OCI-LY1 (cell line): ENCODE data around the gene S100PBP.

Experiments
- H2AFZ ChIP-seq: fragments of 200-600 bp; sonication (generic), shearing (Covaris generic); 2 replicates; pipeline ENCODE4 v1.6.0; 2014; ENCODE audit warnings: antibody characterized with exemption, mild to moderate bottlenecking, low read length
- H3F3A ChIP-seq: fragments of 200-600 bp; sonication (generic), shearing (Covaris generic); 2 replicates; pipeline ENCODE4 v1.6.0; 2014; ENCODE audit warnings: mild to moderate bottlenecking, antibody characterized with exemption, low read length, moderate library complexity; ENCODE audit not compliant: insufficient read depth
- H3K27ac ChIP-seq: fragments of 200-600 bp; sonication (generic); 2 replicates; pipeline ENCODE4 v1.5.1; 2014; ENCODE audit warnings: low read length, mixed run types, mild to moderate bottlenecking, low read depth; ENCODE audit not compliant: poor library complexity, severe bottlenecking
- H3K27me3 ChIP-seq: fragments of 200-600 bp; sonication (generic); 2 replicates; pipeline ENCODE4 v1.6.0; 2014; ENCODE audit warnings: antibody characterized with exemption, mild to moderate bottlenecking, low read length, moderate library complexity; ENCODE audit not compliant: insufficient read depth
- H3K36me3 ChIP-seq: fragments of 200-600 bp; sonication (generic); 2 replicates; pipeline ENCODE4 v1.6.1; 2014; ENCODE audit warnings: mild to moderate bottlenecking, antibody characterized with exemption, low read length, moderate library complexity, mixed read lengths; ENCODE audit not compliant: insufficient read depth
- H3K4me1 ChIP-seq: fragments of 200-600 bp; sonication (generic); 2 replicates; pipeline ENCODE4 v1.5.1; 2014; ENCODE audit warnings: mild to moderate bottlenecking, low read length, moderate library complexity; ENCODE audit not compliant: insufficient read depth, severe bottlenecking
- H3K4me2 ChIP-seq: fragments of 200-600 bp; sonication (generic), shearing (Covaris generic); 2 replicates; pipeline ENCODE4 v1.6.1; 2014; ENCODE audit warnings: low read length
- H3K4me3 ChIP-seq: fragments of 200-600 bp; sonication (generic); 2 replicates; pipeline ENCODE4 v1.5.1; 2014; ENCODE audit warnings: low read length, low read depth, mild to moderate bottlenecking, mixed read lengths; ENCODE audit not compliant: poor library complexity, severe bottlenecking
- H3K79me2 ChIP-seq: fragments of 200-600 bp; shearing (Covaris generic); 2 replicates; pipeline ENCODE4 v1.6.1; 2016; ENCODE audit warnings: mixed run types, low read length, mixed read lengths; ENCODE audit not compliant: insufficient read depth
- H3K9ac ChIP-seq: fragments of 200-600 bp; sonication (generic), shearing (Covaris generic); 2 replicates; pipeline ENCODE4 v1.6.1; 2014; ENCODE audit warnings: mild to moderate bottlenecking, low read length, mixed read lengths
- H3K9me2 ChIP-seq: fragments of 200-600 bp; sonication (generic), shearing (Covaris generic); 2 replicates; pipeline ENCODE4 v1.6.1; 2014; ENCODE audit warnings: low read depth, mild to moderate bottlenecking, low read length, mixed read lengths
- H3K9me3 ChIP-seq: fragments of 200-600 bp; shearing (Covaris generic); 2 replicates; pipeline ENCODE4 v1.6.1; 2014; ENCODE audit warnings: low read length, mixed read lengths
- H4K20me1 ChIP-seq: fragments of 200-600 bp; sonication (generic), shearing (Covaris generic); 2 replicates; pipeline ENCODE4 v1.6.0; 2016; ENCODE audit warnings: mild to moderate bottlenecking, low read length; ENCODE audit not compliant: insufficient read depth
- EZH2 ChIP-seq: fragments of 200-600 bp; sonication (generic), shearing (Covaris generic); IDR thresholded peaks from 2 replicates; pipeline ENCODE4 v1.8.0; 2017; ENCODE audit warnings: borderline replicate concordance, mixed run types, mild to moderate bottlenecking, antibody characterized with exemption, low read length, moderate library complexity, mixed read lengths
- TF ChIP-seq, protein P1 (sequence below): fragments of 200-600 bp; sonication (generic), shearing (Covaris generic); IDR thresholded peaks from 2 replicates; pipeline ENCODE4 v1.5.1; 2017; ENCODE audit warnings: mild to moderate bottlenecking, antibody characterized with exemption, low read length, moderate library complexity, mixed read lengths

Gene S100PBP

GRCh38 chr1:32817815-32818786 lies 648 bp downstream of the S100PBP start:
- Histone ChIP-seq H3K27me3 (no peaks in the 10 kb centered on the region), H2AFZ (no peak overlapping the region), H3K9me3 (no peaks in the 10 kb centered on the region), H3K4me3 (peak overlapping the region; percentile 99), H3K9me2 (no peaks in the 10 kb centered on the region), H3F3A (no peaks in the 10 kb centered on the region), H3K9ac (peak overlapping the region; percentile 88), H3K4me1 (peaks cover 47% of the 10 kb centered on the region), H3K36me3 (peaks cover 26% of the 10 kb centered on the region), H3K4me2 (peak overlapping the region; percentile 66), H4K20me1 (no peaks in the 10 kb centered on the region), H3K79me2 (peaks cover 38% of the 10 kb centered on the region), H3K27ac (peak overlapping the region; percentile 69)
- TF ChIP-seq EZH2: no peak
- TF ChIP-seq, protein P1, sequence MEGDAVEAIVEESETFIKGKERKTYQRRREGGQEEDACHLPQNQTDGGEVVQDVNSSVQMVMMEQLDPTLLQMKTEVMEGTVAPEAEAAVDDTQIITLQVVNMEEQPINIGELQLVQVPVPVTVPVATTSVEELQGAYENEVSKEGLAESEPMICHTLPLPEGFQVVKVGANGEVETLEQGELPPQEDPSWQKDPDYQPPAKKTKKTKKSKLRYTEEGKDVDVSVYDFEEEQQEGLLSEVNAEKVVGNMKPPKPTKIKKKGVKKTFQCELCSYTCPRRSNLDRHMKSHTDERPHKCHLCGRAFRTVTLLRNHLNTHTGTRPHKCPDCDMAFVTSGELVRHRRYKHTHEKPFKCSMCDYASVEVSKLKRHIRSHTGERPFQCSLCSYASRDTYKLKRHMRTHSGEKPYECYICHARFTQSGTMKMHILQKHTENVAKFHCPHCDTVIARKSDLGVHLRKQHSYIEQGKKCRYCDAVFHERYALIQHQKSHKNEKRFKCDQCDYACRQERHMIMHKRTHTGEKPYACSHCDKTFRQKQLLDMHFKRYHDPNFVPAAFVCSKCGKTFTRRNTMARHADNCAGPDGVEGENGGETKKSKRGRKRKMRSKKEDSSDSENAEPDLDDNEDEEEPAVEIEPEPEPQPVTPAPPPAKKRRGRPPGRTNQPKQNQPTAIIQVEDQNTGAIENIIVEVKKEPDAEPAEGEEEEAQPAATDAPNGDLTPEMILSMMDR: no peak

- H3K27ac ChIP-seq: peak overlapping the region; percentile 69
- H3K9me2 ChIP-seq: no peaks in the 10 kb centered on the region
- peak overlapping the region; percentile 99 for H3K4me3 ChIP-seq
- peak overlapping the region; percentile 88 for H3K9ac ChIP-seq
- H3K4me1 ChIP-seq: peaks cover 47% of the 10 kb centered on the region
- no peaks in the 10 kb centered on the region for H3F3A ChIP-seq
- no peaks in the 10 kb centered on the region for H4K20me1 ChIP-seq
- no peaks in the 10 kb centered on the region for H3K27me3 ChIP-seq
- H3K4me2 ChIP-seq: peak overlapping the region; percentile 66
- H3K36me3 ChIP-seq: peaks cover 18% of the 10 kb centered on the region
- no peaks in the 10 kb centered on the region for H3K9me3 ChIP-seq
- TF ChIP-seq EZH2: no peak
- TF ChIP-seq, protein P1: no peak
- no peak overlapping the region for H2AFZ ChIP-seq
- H3K79me2 ChIP-seq: peaks cover 30% of the 10 kb centered on the region
These were observed 1.5 kb downstream of the S100PBP start for GRCh38 chr1:32818804-32819541.

DNA sequence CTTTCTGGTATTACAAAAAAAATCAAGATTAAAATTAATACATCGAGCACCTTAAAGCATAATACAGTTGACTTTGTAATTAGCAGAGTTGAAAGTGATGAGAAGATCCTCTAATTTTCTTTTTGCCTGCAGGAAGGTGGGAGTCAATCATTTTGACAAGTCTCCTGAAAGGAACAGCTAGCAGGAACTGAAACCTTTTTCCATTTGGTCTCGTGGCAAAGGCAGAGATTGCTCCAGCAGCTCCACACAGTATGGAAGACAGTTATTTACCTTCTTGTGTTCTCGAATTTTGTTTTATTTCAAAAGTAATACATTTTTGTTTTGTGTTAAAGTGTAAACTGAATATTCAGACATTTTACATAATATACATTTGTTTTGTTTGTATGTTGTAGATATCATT lies 7.7 kb downstream of the S100PBP start:
- Histone ChIP-seq H2AFZ (no peak overlapping the region), H3K4me1 (peaks cover 10% of the 10 kb centered on the region), H3K4me3 (no peak overlapping the region), H3K9me2 (no peaks in the 10 kb centered on the region), H4K20me1 (no peaks in the 10 kb centered on the region), H3K27me3 (no peaks in the 10 kb centered on the region), H3K79me2 (no peaks in the 10 kb centered on the region), H3K36me3 (peaks cover 45% of the 10 kb centered on the region), H3K27ac (no peak overlapping the region), H3F3A (no peaks in the 10 kb centered on the region), H3K4me2 (no peak overlapping the region), H3K9ac (no peak overlapping the region), H3K9me3 (no peaks in the 10 kb centered on the region)
- no peak for TF ChIP-seq EZH2
- TF ChIP-seq, protein P1: no peak
